H1 (cell line): ENCODE data around the gene WNT7A. TPM values are rescaled to one million over a fixed set of nuclear protein-coding genes. Genes with fewer than 3 reads are reported as not detected.

Experiments
- BCL11A ChIP-seq, 2 experiments: IDR thresholded peaks; one replicate each; pipeline ENCODE4 v1.6.1; 2011; ENCODE audit warnings: low read depth in 2 of 2, low read length in 2 of 2, mild to moderate bottlenecking in 2 of 2
- CBX8 ChIP-seq: fragments of 300-800, 300-1000 bp; sonication (generic); IDR thresholded peaks from 2 replicates; pipeline ENCODE4 v1.7.1; 2016; ENCODE audit warnings: low read depth, low read length, borderline replicate concordance
- CTBP2 ChIP-seq: IDR thresholded peaks from 2 replicates; pipeline ENCODE4 v1.7.0; 2011; ENCODE audit warnings: borderline replicate concordance, mild to moderate bottlenecking, moderate library complexity, mixed read lengths, low read length; ENCODE audit not compliant: insufficient read depth, insufficient read length
- EGR1 ChIP-seq: IDR thresholded peaks from 2 replicates; pipeline ENCODE4 v1.6.1; 2011; ENCODE audit warnings: low read depth, low read length, borderline replicate concordance
- HDAC2 ChIP-seq, 2 experiments: fragments of 300-600 bp in 1 of 2; sonication (generic) in 1 of 2; IDR thresholded peaks; 2 replicates each; pipeline ENCODE4 v1.6.1; 2011 to 2012; ENCODE audit warnings: low read depth in 2 of 2, low read length in 2 of 2, mild to moderate bottlenecking in 2 of 2, moderate library complexity in 2 of 2, borderline replicate concordance in 1 of 2, inconsistent platforms in 1 of 2
- MAFK ChIP-seq: IDR thresholded peaks from 2 replicates; pipeline ENCODE4 v1.6.1; 2012; ENCODE audit warnings: low read depth, mild to moderate bottlenecking, improper control_type of control experiment, low read length
- RFX5 ChIP-seq: IDR thresholded peaks from 2 replicates; pipeline ENCODE4 v1.6.1; 2011; ENCODE audit warnings: low read depth, low read length, improper control_type of control experiment, borderline replicate concordance
- RXRA ChIP-seq: IDR thresholded peaks from 2 replicates; pipeline ENCODE4 v1.6.1; 2011; ENCODE audit warnings: low read depth, mild to moderate bottlenecking, low read length, moderate library complexity; ENCODE audit not compliant: insufficient read depth
- SIRT6 ChIP-seq: IDR thresholded peaks from one replicate; pipeline ENCODE4 v1.7.1; 2012; ENCODE audit warnings: low read length, inconsistent platforms
- SRF ChIP-seq: IDR thresholded peaks from 2 replicates; pipeline ENCODE4 v1.6.1; 2011; ENCODE audit warnings: mild to moderate bottlenecking, low read depth, low read length, moderate library complexity
- TCF12 ChIP-seq: IDR thresholded peaks from 2 replicates; pipeline ENCODE4 v1.6.1; 2011; ENCODE audit warnings: low read depth, mild to moderate bottlenecking, low read length
- polyA plus RNA-seq, 7 experiments: library from polyadenylated mRNA; depleted of rRNA in 3 of 7; stranded (reverse) in 5 of 7; unstranded in 2 of 7; fragments of >200 nt in 5 of 7; fragments of 200-250 nt in 2 of 7; gene quantifications; 1 replicate in 5 of 7; 2 replicates in 1 of 7; 4 replicates in 1 of 7; pipeline versions ENCODE4 v1.2.1 to v1.2.3, GENCODE V29; 2011 to 2013; ENCODE audit warnings: missing spikeins in 2 of 7, mixed read lengths in 2 of 7
- total RNA-seq: library from RNA; stranded (reverse); fragmentation: NEBNext Ultra II Directional; extraction: Animal tissue kit (Norgen Biotek cat#: 25700); gene quantifications from 2 replicates; pipeline ENCODE4 v1.2.1, GENCODE V29; 2021

The WNT7A gene
- total and polyA plus RNA-seq, 2 of the 8 experiments (the other 6 are each of a cell fraction or from before 2014, with no cell fraction given): 0.02 TPM; not detected in 1

GRCh38 chr3:13791198-13792050, 88.4 kb downstream of the WNT7A start (continued):
- TF ChIP-seq SRF (no peak), CTBP2 (no peak), EGR1 (no peak), HDAC2 (IDR thresholded peaks at IDR 0.05; ENCODE audit: borderline replicate concordance in 1 of 2, low read depth in 2 of 2, low read length in 2 of 2) (no peak), RXRA (no peak), SIRT6 (no peak), BCL11A (IDR thresholded peaks at IDR 0.05; ENCODE audit: low read depth in 2 of 2, low read length in 2 of 2) (no peak), RFX5 (no peak), CBX8 (no peak), TCF12 (no peak), MAFK (no peak)
- TF ChIP-seq, all 59 proteins: peak for 0
